ENCODE data around the gene HERC4. TPM values are rescaled to one million over a fixed set of nuclear protein-coding genes. Genes with fewer than 3 reads are reported as not detected.

Gene HERC4
- total and polyA plus RNA-seq, 7 experiments from 2014 or later = 21.2 to 113 (median 71.6) TPM

GRCh38 chr10:68084469-68084868, 9.4 kb upstream of the HERC4 start:
- Mint-ChIP-seq H3K9me3 (no peaks in the 10 kb centered on the region), H3K27me3 (peaks cover 5 to 19% (median 9%) of the 10 kb centered on the region in 5 donors), H3K4me3 (no peak overlapping the region), H3K4me1 (peaks cover 0 to 17% (median 4%) of the 10 kb centered on the region in 7 donors), H3K36me3 (no peaks in the 10 kb centered on the region), H3K27ac (no peak overlapping the region)
- no peak for DNase-seq
- CTCF ChIA-PET = interaction anchor here (0.7 to 2.1 kb wide), 2 partner anchors 72 to 77 kb away, joined by 3 to 6 read pairs; no protein-coding TSS in a partner anchor
- POLR2A ChIA-PET = no interaction called here
- no peak for ATAC-seq
- Histone ChIP-seq H3K27ac (ENCODE audit: low read depth, low read length) (no peak overlapping the region), H3K4me3 (ENCODE audit: low read length) (no peak overlapping the region), H3K9me3 (ENCODE audit: control insufficient read depth in 2 of 3, low read length in 3 of 3) (no peaks in the 10 kb centered on the region), H3K36me3 (ENCODE audit: control insufficient read depth in 2 of 3, insufficient read depth in 3 of 3, low read length in 3 of 3) (no peaks in the 10 kb centered on the region), H3K27me3 (ENCODE audit: control insufficient read depth in 2 of 2, insufficient read depth in 2 of 2, low read length in 2 of 2) (no peaks in the 10 kb centered on the region), H3K4me1 (ENCODE audit: control insufficient read depth in 2 of 2, insufficient read depth in 2 of 2, low read length in 2 of 2) (no peaks in the 10 kb centered on the region)
- intact Hi-C loops (cut with micrococcal nuclease) = no loop called here

GRCh38 chr10:68083953-68084352, 8.9 kb upstream of the HERC4 start:
- no peak overlapping the region for H3K4me3 ChIP-seq (ENCODE audit: low read length)
- no peak overlapping the region for H3K27ac ChIP-seq (ENCODE audit: low read depth, low read length)
- ChIA-PET CTCF (interaction anchor here (2.1 kb wide), 1 partner anchor 72 kb away, joined by 6 read pairs; no protein-coding TSS in a partner anchor), POLR2A (no interaction called here)
- Mint-ChIP-seq H3K36me3 (no peaks in the 10 kb centered on the region), H3K4me3 (no peak overlapping the region), H3K27ac (no peak overlapping the region), H3K27me3 (peaks cover 5 to 19% (median 9%) of the 10 kb centered on the region in 5 donors), H3K4me1 (peaks cover 0 to 17% (median 4%) of the 10 kb centered on the region in 7 donors), H3K9me3 (no peaks in the 10 kb centered on the region)
- H3K4me1 ChIP-seq (ENCODE audit: control insufficient read depth in 2 of 2, insufficient read depth in 2 of 2, low read length in 2 of 2) = no peaks in the 10 kb centered on the region
- no peak for ATAC-seq
- no peaks in the 10 kb centered on the region for H3K9me3 ChIP-seq (ENCODE audit: control insufficient read depth in 2 of 3, low read length in 3 of 3)
- intact Hi-C loops (cut with micrococcal nuclease) = loop anchor here in 1 of 2 donors (1.0 kb wide), 1 partner anchor 72 kb away; no protein-coding TSS in a partner anchor
- DNase-seq = no peak
- H3K27me3 ChIP-seq (ENCODE audit: control insufficient read depth in 2 of 2, insufficient read depth in 2 of 2, low read length in 2 of 2) = no peaks in the 10 kb centered on the region
- no peaks in the 10 kb centered on the region for H3K36me3 ChIP-seq (ENCODE audit: control insufficient read depth in 2 of 3, insufficient read depth in 3 of 3, low read length in 3 of 3)

GRCh38 chr10:68082872-68083271, 7.8 kb upstream of the HERC4 start:
- no peak overlapping the region for H3K4me3 ChIP-seq (ENCODE audit: low read length)
- no peaks in the 10 kb centered on the region for H3K36me3 ChIP-seq (ENCODE audit: control insufficient read depth in 2 of 3, insufficient read depth in 3 of 3, low read length in 3 of 3)
- DNase-seq (no peak), ATAC-seq (no peak)
- Mint-ChIP-seq H3K27ac (no peak overlapping the region), H3K4me1 (peaks cover 0 to 10% (median 0%) of the 10 kb centered on the region in 7 donors), H3K36me3 (no peaks in the 10 kb centered on the region), H3K9me3 (no peaks in the 10 kb centered on the region), H3K4me3 (no peak overlapping the region), H3K27me3 (peaks cover 5 to 21% (median 9%) of the 10 kb centered on the region in 5 donors)
- CTCF ChIA-PET = interaction anchor here (2.1 kb wide), 1 partner anchor 73 kb away, joined by 6 read pairs; no protein-coding TSS in a partner anchor
- H3K27ac ChIP-seq (ENCODE audit: low read depth, low read length) = no peak overlapping the region
- no peaks in the 10 kb centered on the region for H3K9me3 ChIP-seq (ENCODE audit: control insufficient read depth in 2 of 3, low read length in 3 of 3)
- POLR2A ChIA-PET = no interaction called here
- H3K27me3 ChIP-seq (ENCODE audit: control insufficient read depth in 2 of 2, insufficient read depth in 2 of 2, low read length in 2 of 2) = no peaks in the 10 kb centered on the region
- intact Hi-C loops (cut with micrococcal nuclease) = loop anchor here in 1 of 2 donors (1.0 kb wide), 1 partner anchor 73 kb away; no protein-coding TSS in a partner anchor
- no peaks in the 10 kb centered on the region for H3K4me1 ChIP-seq (ENCODE audit: control insufficient read depth in 2 of 2, insufficient read depth in 2 of 2, low read length in 2 of 2)

GRCh38 chr10:68081916-68082315, 6.8 kb upstream of the HERC4 start:
- Histone ChIP-seq H3K27me3 (ENCODE audit: control insufficient read depth in 2 of 2, insufficient read depth in 2 of 2, low read length in 2 of 2) (no peaks in the 10 kb centered on the region), H3K27ac (ENCODE audit: low read depth, low read length) (no peak overlapping the region), H3K9me3 (ENCODE audit: control insufficient read depth in 2 of 3, low read length in 3 of 3) (no peaks in the 10 kb centered on the region), H3K4me1 (ENCODE audit: control insufficient read depth in 2 of 2, insufficient read depth in 2 of 2, low read length in 2 of 2) (no peaks in the 10 kb centered on the region), H3K36me3 (ENCODE audit: control insufficient read depth in 2 of 3, insufficient read depth in 3 of 3, low read length in 3 of 3) (no peaks in the 10 kb centered on the region), H3K4me3 (ENCODE audit: low read length) (no peak overlapping the region)
- Mint-ChIP-seq H3K27ac (no peak overlapping the region), H3K27me3 (peaks cover 5 to 21% (median 9%) of the 10 kb centered on the region in 5 donors), H3K4me1 (peaks cover 0 to 5% (median 0%) of the 10 kb centered on the region in 7 donors), H3K36me3 (no peaks in the 10 kb centered on the region), H3K4me3 (no peak overlapping the region), H3K9me3 (no peaks in the 10 kb centered on the region)
- ATAC-seq (no peak), DNase-seq (no peak)
- POLR2A ChIA-PET = no interaction called here
- CTCF ChIA-PET = interaction anchor here (0.6 kb wide), 1 partner anchor 226 kb away, joined by 4 read pairs; no protein-coding TSS in a partner anchor
- intact Hi-C loops (cut with micrococcal nuclease) = no loop called here

- ChIA-PET POLR2A (no interaction called here), CTCF (no interaction called here)
- no peaks in the 10 kb centered on the region for H3K36me3 Mint-ChIP-seq
- no peaks in the 10 kb centered on the region for H3K4me1 ChIP-seq (ENCODE audit: control insufficient read depth in 2 of 2, insufficient read depth in 2 of 2, low read length in 2 of 2)
- H3K27ac Mint-ChIP-seq = no peak overlapping the region
- no peaks in the 10 kb centered on the region for H3K36me3 ChIP-seq (ENCODE audit: control insufficient read depth in 2 of 3, insufficient read depth in 3 of 3, low read length in 3 of 3)
- peaks cover 0 to 6% (median 0%) of the 10 kb centered on the region in 7 donors for H3K4me1 Mint-ChIP-seq
- intact Hi-C loops (cut with micrococcal nuclease) = no loop called here
- no peak for DNase-seq
- no peak overlapping the region for H3K27ac ChIP-seq (ENCODE audit: low read depth, low read length)
- ATAC-seq = no peak
- H3K4me3 ChIP-seq (ENCODE audit: low read length) = no peak overlapping the region
- no peaks in the 10 kb centered on the region for H3K9me3 ChIP-seq (ENCODE audit: control insufficient read depth in 2 of 3, low read length in 3 of 3)
- H3K9me3 Mint-ChIP-seq = no peaks in the 10 kb centered on the region
- H3K4me3 Mint-ChIP-seq = no peak overlapping the region
- H3K27me3 ChIP-seq (ENCODE audit: control insufficient read depth in 2 of 2, insufficient read depth in 2 of 2, low read length in 2 of 2) = no peaks in the 10 kb centered on the region
- H3K27me3 Mint-ChIP-seq = peaks cover 5 to 21% (median 6%) of the 10 kb centered on the region in 5 donors
Observed at GRCh38 chr10:68080853-68081431, 5.9 kb upstream of the HERC4 start.

- H3K27ac Mint-ChIP-seq = no peak overlapping the region
- no peaks in the 10 kb centered on the region for H3K36me3 Mint-ChIP-seq
- CTCF ChIA-PET = no interaction called here
- Histone ChIP-seq H3K36me3 (ENCODE audit: control insufficient read depth in 2 of 3, insufficient read depth in 3 of 3, low read length in 3 of 3) (peaks cover 0 to 7% (median 0%) of the 10 kb centered on the region in 3 experiments), H3K4me1 (ENCODE audit: control insufficient read depth in 2 of 2, insufficient read depth in 2 of 2, low read length in 2 of 2) (peaks cover 5% of the 10 kb centered on the region in 2 donors), H3K27me3 (ENCODE audit: control insufficient read depth in 2 of 2, insufficient read depth in 2 of 2, low read length in 2 of 2) (no peaks in the 10 kb centered on the region), H3K9me3 (ENCODE audit: control insufficient read depth in 2 of 3, low read length in 3 of 3) (no peaks in the 10 kb centered on the region), H3K4me3 (ENCODE audit: low read length) (no peak overlapping the region), H3K27ac (ENCODE audit: low read depth, low read length) (no peak overlapping the region)
- no peak overlapping the region for H3K4me3 Mint-ChIP-seq
- no peaks in the 10 kb centered on the region for H3K9me3 Mint-ChIP-seq
- POLR2A ChIA-PET = no interaction called here
- H3K4me1 Mint-ChIP-seq = peaks cover 0 to 11% (median 5%) of the 10 kb centered on the region in 7 donors
- intact Hi-C loops (cut with micrococcal nuclease) = loop anchor here (5.0 kb wide), 3 partner anchors 78 to 1333 kb away; no protein-coding TSS in a partner anchor
- DNase-seq = no peak
- no peak for ATAC-seq
- H3K27me3 Mint-ChIP-seq = peaks cover 5 to 21% (median 6%) of the 10 kb centered on the region in 5 donors
Observed at GRCh38 chr10:68079434-68079833, 4.4 kb upstream of the HERC4 start.
